GM21515 (cell line): ENCODE data around the gene CD177.
"Not testable (repeated sequence)": the region's sequence is repeated elsewhere in the genome, so short reads cannot be mapped to it uniquely, and the experiment has no call there.

Experiments
- ATAC-seq: cut with Tn5 transposase; IDR thresholded peaks from one replicate; pipeline ENCODE4 v1.9.1; 2021; ENCODE audit not compliant: unreplicated experiment

CD177 gene

DNA sequence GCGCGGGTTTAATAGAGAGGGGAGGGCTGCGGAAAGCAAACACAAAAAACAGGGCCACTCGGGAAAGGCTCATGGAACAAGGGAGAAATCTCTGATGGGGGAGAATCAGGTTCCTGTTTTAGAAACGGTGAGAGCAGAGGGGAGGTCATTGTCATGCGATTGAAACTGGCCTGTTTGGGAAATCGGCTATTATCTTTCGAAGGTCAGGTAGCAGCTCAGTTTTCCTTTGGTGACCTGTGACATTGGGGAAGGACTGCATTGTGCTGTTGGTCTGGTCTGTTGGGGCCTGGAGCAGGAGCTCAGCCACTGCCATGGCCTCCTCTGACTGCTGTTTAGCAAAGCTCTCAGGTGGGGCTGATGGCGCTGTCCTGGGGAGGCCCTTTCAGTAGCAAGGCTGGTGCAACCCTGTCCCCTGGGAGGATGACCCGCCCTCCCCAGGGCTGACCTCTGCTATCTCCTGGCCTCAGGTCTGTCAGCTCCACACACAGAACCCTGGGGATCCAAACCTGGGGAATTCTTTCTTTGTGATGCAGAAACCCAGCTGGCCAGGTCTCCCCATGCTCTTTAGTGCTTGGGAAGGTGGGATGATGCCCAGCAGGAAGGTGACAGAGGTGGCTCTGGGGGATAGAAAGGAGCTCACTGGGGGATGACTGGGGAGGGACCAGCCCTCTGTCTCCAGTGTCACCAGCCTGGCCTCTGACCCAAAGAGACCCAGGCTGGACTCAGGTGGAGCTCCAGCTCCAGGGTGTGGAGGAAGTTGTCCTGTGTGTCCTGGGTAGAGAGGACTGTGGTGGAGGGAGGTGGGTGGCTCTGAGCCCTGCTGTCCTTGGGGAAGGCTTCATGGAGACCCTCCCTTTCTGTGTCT is 21.2 kb upstream of the CD177 start:
- no peak for ATAC-seq

- not testable (repeated sequence) for ATAC-seq
Measured at GRCh38 chr19:43336508-43336907, 17.0 kb upstream of the CD177 start.

DNA sequence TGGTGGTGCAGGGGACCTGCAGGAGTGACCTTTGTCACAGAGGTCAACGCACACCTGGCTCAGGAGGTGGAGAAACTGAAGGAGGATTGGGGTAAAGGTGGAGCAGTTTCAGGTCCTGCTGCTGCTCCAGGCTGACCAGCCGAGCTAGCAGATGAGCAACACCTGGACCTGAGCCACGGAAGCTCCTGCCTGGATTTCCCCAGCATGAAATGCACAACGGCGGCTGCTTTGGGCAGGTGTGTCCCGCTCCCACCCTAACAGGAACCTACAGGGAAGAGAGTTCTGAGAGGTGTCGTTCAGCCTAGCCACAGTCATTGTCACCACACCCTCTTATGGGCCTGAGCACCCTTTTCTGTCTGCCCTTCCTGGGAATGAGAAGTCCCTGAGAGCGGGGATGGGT is 15.7 kb upstream of the CD177 start:
- no peak for ATAC-seq

GRCh38 chr19:43338530-43338929 is 15.0 kb upstream of the CD177 start:
- no peak for ATAC-seq

- ATAC-seq: not testable (repeated sequence)
Measured at GRCh38 chr19:43339243-43339930, 14.1 kb upstream of the CD177 start.

DNA sequence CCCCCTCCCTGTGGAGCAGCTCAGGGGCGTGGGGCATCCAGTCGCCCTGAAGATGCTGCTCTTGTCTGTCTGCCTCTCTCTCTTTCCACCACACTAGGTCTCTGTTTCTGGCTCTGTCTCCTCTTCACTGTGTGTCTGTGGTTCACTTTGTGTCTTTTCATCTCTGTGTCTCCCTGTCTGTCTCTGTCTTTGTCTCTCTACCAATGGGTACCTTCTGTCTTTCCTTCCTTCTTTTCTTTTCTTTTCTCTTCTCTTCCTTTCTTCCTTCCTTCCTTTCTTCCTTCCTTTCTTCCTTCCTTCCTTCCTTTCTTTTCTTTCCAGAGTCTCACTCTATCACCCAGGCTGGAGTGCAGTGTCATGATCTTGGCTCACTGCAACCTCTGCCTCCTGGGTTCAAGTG is 13.4 kb upstream of the CD177 start:
- ATAC-seq: not testable (repeated sequence)

DNA sequence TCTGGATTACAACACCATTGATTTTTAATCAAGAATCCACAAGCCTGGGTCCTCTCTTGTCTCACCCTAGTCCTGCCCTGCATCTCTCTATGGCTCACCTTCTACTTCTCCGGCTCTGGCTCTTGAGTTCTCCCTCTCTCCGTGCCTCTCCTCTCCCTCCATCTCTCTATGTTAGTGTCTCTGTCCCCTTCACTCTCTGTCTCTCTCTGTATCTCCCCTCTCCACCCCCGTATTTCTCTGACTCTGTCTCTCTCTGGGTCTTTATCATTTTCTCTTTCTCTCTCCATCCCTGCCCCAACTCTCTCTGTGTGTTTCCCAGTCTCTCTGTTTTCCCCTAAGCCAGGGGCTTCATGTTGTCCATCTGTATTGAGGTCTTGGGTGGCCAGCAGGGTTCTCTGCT is 12.4 kb upstream of the CD177 start:
- not testable (repeated sequence) for ATAC-seq

DNA sequence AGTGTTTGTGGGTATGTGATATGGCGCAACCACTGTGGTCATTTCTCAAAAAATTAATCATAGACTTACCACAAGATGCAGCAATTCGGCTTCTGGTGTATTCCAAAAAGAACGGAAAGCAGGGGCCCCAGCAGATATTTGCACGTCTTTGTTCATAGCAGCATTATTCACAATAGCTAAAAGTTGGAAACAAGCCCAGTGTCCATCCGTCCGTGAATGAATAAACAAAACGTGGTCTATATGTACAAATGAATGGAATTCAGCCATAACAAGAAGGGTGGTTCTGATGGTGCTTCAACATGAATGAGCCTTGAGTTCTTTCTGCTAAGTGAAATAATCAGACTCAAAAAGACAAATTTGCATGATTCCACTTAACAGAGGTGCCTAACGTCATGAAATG is 11.4 kb upstream of the CD177 start:
- not testable (repeated sequence) for ATAC-seq

DNA sequence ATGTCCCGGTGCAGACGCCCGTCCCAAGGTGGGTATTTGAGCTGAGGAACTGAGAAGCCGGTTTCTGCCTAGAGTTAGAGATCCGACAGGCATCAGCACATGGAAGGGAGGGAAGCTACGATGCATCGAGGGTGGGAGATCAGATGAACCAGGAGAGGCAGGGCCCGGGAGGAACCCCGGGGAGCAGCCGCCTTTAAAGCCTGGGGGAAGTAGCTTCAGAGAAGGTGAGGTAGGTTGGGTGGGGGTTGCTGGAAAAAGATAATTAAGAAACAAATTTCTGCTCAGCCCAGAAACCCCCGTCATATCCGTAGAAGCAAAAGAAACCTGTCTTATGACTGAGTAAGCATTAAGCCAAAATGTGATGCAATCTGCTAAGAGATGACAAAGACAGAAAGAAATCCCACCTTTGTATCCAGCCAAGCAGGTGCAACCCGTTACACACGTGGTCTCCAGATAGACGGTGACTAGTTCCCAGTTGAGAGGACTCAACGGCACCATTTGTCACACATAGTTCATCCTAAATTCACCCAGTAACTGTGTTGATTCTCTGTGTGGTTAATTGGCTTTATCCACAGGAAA is 9.1 kb upstream of the CD177 start:
- not testable (repeated sequence) for ATAC-seq

DNA sequence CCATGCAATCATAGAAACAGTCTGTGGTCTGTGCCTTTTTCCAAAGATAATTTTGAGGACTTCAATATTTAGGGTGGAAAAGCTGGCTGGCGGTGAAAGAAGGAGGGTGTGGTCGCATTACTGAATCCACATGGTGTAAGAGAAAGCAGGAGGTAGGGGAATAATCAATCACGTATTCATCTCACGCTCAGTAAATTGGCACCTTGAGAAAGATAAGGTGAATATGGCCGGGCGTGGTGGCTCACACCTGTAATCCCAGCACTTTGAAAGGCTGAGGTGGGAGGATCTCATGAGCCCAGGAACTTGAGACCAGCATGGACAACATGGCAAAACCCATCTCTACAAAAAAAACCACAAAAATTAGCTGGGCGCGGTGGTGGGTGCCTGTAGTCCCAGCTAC is 3.7 kb upstream of the CD177 start:
- ATAC-seq: not testable (repeated sequence)

GRCh38 chr19:43351998-43352746 is 1.3 kb upstream of the CD177 start:
- no peak for ATAC-seq

DNA sequence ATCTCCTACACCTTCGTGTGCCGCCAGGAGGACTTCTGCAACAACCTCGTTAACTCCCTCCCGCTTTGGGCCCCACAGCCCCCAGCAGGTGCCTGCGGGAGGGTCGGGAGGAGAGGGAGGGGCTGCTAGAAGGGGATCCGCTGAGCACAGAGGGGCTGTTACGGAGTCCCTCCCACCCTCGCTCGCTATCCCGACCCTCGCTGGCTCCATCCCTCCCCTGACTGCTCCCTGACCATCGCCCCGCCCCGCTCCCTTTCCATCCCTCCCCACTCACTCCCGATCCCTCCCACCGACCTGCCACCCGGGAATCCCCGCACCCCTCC is 780 bp downstream of the CD177 start:
- no peak for ATAC-seq

DNA sequence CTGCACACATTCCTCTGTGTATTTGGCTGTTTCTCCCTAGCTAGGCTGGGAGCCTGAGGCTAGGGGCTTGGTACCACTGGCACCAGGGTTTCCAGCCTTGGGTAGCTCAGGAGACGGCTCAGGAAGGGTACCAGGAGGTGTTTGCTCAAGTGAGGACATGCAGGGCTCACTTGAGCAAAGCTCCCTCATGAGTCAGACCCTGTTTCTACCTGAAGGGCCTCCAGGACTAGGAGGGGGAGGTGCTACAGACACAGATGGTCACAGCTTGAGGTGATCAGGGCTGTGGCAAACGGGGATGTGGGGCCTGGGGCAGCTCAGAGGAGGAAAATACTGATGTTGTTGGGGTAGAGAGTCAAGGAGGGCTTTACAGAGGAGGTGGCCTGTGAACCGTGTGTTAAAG is 3.3 kb downstream of the CD177 start:
- not testable (repeated sequence) for ATAC-seq

DNA sequence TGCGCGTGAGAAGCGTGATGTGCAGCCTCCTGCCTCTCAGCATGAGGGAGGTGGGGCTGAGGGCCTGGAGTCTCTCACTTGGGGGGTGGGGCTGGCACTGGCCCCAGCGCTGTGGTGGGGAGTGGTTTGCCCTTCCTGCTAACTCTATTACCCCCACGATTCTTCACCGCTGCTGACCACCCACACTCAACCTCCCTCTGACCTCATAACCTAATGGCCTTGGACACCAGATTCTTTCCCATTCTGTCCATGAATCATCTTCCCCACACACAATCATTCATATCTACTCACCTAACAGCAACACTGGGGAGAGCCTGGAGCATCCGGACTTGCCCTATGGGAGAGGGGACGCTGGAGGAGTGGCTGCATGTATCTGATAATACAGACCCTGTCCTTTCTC is 8.7 kb downstream of the CD177 start:
- ATAC-seq: no peak

GRCh38 chr19:43362745-43363144 is 9.3 kb downstream of the CD177 start:
- ATAC-seq: no peak

DNA sequence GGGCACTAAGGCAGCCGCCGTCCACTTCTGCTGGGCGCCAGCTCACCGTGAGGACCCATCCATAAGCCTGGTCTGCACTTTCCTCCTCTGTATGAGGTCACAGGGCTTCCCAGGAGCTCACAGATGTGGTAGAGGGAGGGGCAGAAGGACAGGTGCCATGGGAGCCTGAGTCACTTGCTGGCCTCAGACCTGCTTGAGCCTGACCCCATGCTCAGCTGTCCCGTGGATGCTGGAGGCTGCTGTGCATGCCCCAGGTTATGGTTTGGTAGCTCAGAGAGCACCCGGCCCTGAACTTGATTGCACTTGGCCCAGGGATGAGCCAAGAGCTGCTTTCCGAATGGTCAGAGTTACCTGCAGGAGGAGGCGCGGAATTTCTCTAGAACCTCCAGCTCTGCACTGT is 12.2 kb downstream of the CD177 start:
- ATAC-seq: not testable (repeated sequence)

- ATAC-seq: no peak
Measured at GRCh38 chr19:43367822-43368221, 14.3 kb downstream of the CD177 start.

DNA sequence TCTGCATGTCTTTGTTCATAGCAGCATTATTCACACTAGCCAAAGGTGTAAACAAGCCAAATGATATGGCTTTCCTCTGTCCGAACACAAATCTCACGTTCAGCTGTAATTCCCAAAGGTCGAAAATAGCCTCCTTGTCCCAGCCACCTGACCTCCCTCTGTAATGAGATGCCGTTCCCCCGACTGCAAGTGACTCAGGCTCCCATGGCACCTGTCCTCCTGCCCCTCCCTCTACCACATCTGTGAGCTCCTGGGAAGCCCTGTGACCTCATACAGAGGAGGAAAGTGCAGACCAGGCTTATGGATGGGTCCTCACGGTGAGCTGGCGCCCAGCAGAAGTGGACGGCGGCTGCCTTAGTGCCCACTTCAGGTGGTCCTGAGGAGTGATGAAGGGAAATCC is 15.4 kb downstream of the CD177 start:
- ATAC-seq: not testable (repeated sequence)

DNA sequence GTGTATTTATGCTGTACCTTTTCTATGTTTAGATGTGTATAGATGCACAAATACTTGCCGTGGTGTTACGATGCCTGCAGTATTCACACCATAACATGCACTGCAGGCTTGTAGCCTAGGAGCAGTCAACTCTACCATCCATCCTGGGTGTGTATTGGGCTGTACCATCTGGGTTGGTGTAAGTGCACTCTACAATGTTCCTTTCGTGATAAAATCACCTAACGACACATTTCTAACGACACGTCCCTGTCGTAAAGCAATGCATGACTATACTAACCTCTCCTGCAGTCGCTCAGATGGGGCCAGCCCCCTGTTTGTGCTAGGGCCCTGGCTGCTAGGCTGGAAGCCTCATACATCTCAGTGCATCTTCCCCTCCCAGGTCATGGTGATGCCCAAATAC is 18.4 kb downstream of the CD177 start:
- ATAC-seq: no peak

DNA sequence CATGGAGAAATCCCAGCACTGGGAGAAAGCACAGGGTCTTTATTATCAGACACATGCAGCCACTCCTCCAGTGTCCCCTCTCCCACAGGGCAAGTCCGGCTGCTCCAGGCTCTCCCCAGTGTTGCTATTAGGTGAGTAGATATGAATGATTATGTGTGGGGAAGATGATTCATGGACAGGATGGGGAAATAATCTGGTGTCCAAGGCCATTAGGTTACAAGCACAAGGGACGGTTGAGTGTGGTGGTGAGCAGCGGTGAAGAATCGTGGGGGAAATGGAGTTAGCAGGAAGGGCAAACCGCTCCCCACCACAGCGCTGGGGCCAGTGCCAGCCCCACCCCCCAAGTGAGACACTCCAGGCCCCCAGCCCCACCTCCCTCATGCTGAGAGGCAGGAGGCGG is 19.0 kb downstream of the CD177 start:
- ATAC-seq: no peak

- not testable (repeated sequence) for ATAC-seq
Measured at GRCh38 chr19:43377624-43378023, 24.1 kb downstream of the CD177 start.
